GM08714 (cell line): Measurements from ENCODE around the gene WNT3.
"Not testable (repeated sequence)": the region's sequence is repeated elsewhere in the genome, so short reads cannot be mapped to it uniquely, and the experiment has no call there.

Experiments
- H3K4me3 ChIP-seq: fragments of 200-500 bp; sonication (Bioruptor generic); 2 replicates; pipeline ENCODE4 v1.5.1; 2014; ENCODE audit warnings: mild to moderate bottlenecking, low read length, inconsistent platforms
- ZNF274 ChIP-seq: IDR thresholded peaks from 2 replicates; pipeline ENCODE4 v1.6.1; 2012; ENCODE audit warnings: mild to moderate bottlenecking, low read depth, low read length

The WNT3 gene

DNA sequence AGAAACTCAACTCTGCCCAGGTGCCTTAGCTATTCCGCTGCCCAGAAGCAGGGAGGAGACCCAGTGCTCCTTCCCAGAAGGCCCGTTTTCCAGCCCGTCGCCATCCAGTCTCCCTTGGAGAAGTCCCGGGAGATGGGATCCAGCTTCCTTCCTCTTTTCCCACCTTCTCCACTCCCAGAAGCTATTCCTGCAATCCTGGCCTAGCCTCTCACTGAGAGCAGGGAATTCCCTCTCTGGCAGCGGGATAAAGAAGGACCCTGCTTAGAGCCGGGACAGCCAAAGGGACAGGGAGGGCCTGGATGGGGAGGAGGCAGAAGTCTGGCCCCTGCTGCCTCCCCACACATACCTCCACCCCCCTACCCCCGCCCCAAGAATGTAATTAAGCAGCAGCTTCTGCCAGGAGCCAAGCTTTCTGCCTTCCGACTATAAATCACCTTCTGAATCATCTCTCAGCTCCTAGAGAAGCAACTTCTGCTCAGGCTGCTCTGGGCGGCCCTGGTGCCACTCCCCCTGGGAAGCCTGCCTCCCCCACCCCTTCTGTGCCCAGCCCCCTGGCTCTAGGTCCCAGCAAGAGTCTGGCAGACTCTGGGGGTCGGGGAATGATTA, 6.4 kb downstream of the WNT3 start:
- no peak overlapping the region for H3K4me3 ChIP-seq
- no peak for TF ChIP-seq ZNF274

DNA sequence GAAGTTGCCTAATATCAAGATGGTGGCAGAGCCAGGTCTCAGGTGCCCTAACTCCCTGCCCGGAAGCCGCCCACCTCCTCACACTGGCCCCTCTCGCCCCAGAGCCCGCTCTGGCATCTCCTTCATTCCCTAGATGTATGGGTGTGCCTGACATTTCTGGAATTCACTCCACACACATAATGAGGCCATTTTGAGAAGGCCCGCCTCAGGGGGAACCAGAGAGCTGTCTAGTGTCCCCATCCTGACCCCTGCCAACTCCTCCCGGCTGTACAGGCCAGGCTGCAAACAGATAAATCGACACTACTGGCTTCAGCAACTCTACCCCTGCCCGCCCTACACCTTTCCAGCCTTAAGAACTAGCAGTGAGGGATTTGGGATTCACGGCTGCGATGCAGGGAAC, 7.7 kb downstream of the WNT3 start:
- TF ChIP-seq ZNF274: no peak
- H3K4me3 ChIP-seq: no peak overlapping the region

DNA sequence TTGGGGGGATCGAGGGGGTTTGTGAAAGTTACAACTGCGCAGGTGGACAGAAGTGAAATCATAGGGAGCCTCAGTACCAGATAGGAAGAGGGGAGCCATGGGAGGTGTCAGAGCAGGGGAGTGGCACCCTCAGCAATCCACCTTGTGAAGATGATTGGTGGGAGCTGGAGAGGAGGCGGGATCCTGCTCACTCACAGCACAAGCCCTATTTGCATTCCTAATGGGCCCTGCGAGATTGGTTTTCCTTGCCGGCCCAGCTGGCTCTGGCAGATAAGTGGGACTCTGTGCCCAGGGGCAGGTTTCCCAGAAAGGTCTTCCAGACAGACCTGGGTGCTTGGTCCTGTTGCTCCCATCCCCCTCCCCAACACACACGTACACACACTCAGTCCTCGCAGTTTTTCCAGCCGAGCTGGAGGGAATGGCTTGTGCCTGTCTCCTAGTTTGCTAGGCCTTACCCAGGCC, 9.4 kb downstream of the WNT3 start:
- no peak for TF ChIP-seq ZNF274
- H3K4me3 ChIP-seq: no peak overlapping the region

DNA sequence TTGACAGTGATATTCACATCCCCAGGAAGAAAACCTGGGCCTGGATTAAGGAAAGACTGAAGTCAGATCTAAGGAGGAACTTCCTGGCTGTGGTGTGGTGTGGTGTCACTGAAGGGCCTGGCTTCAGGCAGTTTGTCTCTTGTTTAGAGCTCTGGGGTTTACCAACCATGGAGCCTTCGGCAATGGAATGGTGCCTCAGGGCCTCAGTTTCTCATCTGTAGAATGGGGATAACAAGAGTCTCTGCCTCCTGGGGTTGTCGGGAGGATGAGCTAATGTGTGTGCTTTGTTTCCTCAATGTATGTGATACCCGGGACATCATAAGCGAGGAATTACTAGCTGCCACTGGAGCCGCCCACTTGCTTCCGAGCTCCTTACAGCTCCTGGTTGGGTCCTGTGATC, 12.7 kb downstream of the WNT3 start:
- H3K4me3 ChIP-seq: no peak overlapping the region
- no peak for TF ChIP-seq ZNF274

DNA sequence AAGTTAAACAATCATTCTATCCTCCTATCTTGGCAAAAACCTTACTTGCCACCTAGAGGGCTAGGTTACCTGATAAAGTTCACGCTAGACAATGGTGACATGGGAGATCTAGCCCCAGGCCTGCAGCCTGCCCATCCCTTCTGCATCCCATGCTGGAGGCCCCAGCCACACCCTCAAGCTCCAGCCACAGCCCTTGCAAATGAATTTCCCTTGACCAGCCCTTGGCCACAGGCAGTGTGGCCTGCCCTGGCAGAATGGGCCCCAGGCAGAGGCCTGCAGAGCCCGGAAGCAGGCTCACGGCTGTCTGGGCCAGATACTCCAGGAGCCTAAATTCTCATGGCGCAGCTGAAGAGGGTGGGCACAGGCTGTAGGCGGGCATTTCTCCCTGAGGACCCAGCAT, 14.9 kb downstream of the WNT3 start:
- no peak for TF ChIP-seq ZNF274
- H3K4me3 ChIP-seq: no peak overlapping the region

DNA sequence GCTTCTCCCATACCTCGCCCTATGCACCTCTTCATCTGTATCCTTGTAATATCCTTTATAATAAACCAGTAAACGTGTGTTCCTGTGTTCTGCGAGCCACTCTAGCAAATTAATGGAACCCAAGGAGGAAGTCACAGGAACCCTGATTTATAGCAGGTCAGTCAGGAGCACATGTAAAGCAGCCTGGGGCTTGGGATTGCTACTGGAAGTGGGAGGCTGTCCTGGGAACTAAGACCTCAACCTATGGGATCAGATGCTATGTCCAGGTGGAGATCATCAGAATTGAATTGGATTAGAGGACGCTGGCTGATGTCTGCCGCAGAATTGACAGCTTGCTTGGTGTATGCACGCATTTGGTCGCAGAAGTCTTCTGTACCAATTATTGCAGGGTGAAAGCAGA, 15.7 kb downstream of the WNT3 start:
- H3K4me3 ChIP-seq: no peak overlapping the region
- TF ChIP-seq ZNF274: no peak

DNA sequence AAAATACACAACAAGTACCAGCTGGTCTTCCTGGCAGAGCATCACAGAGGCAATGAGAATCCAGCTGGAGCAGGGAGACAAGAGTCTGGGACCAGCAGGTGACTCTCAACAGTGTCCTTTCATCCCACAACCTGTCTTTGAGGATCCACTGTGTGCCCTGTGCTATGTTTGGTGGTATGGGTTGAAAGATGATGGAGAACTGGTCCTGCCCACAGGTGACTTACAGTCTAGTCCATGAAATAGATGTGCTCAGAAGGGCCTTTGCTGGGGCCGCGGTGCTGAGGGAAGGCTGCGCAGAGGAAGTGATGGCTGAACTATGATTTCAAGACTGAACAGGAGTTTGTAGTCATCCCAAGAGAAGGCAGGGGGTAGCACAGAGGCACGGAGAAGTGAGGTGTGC, 17.9 kb downstream of the WNT3 start:
- TF ChIP-seq ZNF274: no peak
- H3K4me3 ChIP-seq: no peak overlapping the region

DNA sequence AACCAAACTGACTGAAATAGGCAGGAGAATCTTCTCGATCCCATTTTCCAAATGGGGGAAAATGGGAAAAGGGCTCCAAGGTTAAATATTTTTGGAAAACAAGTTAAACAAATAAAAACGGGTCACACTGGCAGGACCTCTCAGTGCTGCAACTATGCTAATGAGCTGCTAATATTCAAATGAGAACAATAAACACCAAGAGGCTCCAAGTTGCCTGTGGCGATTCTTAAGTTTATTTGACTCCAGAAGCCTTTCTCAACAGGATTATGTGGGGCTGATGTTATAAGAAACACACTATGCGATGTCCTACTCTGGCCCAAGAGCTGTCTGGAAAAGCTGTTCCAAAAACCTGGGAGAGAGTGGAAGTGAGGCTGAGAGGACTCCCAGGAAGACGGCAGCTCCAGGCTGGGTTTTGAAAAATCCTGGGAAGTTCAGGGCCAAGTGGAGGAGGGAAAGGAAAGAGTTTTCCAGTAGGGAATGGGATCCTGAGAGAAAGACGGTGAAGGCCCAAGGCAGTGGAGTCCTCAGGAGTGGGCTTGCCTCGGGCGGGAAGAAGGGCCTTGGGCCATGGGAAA, 21.4 kb downstream of the WNT3 start:
- no peak for TF ChIP-seq ZNF274

DNA sequence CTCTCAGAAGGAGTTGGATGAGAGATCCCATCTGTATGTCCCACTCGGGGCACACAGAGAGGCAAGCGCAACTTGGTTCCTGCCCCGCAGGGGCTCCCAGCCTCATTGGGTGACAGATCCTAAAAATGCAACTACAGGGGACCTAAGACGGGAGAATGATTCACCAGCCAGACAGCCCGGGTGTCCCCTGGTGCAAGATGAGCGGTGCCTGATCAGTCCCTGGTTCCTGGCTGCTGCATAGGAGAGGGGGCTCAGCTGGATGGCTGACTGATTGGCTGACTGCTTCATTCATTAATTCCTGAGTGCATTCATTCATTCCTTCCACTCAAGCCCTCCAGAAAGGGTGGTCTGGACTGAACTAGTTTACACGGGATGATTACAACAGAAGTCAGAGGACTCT, 22.0 kb downstream of the WNT3 start:
- TF ChIP-seq ZNF274: no peak
- no peak overlapping the region for H3K4me3 ChIP-seq

More for the DNA sequence above, 21.4 kb downstream of the WNT3 start:
- no peak overlapping the region for H3K4me3 ChIP-seq

DNA sequence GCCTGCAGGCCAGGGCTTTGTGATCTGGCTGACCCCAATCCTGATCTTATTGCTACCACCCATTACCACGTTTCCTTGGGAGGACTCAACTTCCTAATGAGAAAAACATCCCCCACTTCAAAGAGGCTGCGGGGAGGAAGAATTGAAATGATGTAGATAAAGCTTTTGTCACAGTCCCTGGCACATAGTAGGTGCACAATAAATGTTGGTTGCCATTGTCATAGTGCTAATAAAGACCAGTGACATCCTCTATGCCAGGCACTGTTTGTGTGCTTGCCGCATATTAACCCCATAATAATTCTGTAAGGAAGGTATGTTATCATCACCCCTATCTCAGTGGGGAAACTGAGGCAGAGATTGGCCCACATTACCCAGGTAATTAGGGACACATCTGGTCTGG, 22.4 kb downstream of the WNT3 start:
- TF ChIP-seq ZNF274: no peak
- H3K4me3 ChIP-seq: no peak overlapping the region

DNA sequence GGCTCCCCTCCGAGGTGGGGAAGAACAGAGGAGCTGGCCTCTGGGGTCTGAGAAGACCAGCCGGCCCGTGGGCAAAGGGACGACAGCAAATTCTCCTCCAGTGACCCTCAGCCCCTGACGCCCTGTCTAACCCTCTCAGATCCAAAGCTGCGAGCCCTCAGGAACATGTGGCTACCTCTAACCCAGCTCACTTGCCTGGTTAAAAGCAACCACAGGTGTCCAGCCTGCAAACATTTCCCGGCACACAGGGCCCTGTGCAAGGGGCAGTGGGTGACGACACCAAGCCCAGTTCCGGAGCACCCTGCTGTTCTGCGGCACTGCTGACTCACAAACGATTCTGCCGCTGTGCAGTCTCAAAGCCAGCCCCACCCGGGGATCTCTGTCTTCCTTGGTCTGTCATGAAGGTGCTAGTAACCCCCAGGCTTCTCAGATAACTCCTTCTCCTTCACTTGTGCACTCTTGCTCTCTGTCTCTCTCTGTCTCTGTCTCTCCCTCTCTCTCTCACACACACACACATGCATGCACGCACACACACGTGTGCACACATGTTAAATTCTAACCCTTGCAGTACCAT, 23.0 kb downstream of the WNT3 start:
- H3K4me3 ChIP-seq: no peak overlapping the region
- no peak for TF ChIP-seq ZNF274

DNA sequence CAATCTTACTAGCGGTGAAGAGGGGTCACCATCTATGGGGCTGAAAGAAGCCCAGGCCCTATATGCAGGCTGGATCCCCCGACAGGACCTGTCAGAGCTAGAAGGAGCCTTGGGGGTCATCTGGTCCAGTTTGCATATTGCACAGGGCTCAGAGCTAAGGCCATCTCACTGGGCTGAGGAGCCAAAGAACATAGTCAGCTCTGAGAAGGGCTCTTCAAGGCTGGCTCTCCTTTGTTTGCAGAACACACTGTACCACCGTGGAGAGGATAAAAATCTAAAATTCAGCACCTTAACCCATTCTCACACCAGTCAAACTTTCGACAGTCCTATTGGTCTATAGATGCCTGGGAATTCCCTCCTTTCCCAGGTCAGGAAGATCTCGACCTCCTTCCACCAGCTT, 24.2 kb downstream of the WNT3 start:
- no peak for TF ChIP-seq ZNF274
- no peak overlapping the region for H3K4me3 ChIP-seq

DNA sequence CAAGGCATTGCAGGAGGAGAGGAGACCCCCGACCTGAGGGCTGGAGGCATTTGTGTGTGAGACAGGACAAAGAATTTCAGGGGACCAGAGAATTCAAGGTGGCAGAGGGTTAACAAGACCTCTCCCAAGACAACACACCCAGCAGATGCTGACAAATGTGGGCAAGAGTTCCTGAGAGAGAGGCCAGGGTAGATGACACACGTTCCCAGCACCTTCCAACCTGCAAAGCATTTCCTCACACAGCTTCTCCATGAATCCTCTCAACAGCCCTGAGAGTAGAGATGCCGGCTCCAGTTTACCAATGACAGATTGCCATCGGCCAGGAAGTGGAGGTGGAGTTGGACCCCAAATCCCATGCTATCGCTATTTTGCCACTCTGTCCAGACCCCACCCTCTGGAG, 25.0 kb downstream of the WNT3 start:
- TF ChIP-seq ZNF274: no peak
- H3K4me3 ChIP-seq: no peak overlapping the region

DNA sequence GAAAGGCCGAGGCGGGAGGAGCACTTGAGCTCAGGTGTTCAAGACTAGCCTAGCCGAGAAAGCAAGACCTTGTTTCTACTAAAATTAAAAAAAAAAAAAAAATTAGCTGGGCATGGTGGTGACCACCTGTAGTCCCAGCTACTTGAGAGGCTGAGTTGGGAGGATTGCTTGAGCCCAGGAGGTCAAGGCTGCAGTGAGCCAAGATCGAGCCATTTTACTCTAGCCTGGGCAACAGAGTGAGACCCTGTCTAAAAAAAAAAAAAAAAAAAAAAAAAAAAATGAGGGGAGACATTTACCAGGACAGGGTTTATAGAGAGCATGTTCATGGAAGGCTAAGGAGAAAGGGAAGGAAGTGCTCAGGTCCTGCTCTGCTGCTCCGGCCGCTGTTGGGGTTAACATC, 25.5 kb downstream of the WNT3 start:
- H3K4me3 ChIP-seq: not testable (repeated sequence)

DNA sequence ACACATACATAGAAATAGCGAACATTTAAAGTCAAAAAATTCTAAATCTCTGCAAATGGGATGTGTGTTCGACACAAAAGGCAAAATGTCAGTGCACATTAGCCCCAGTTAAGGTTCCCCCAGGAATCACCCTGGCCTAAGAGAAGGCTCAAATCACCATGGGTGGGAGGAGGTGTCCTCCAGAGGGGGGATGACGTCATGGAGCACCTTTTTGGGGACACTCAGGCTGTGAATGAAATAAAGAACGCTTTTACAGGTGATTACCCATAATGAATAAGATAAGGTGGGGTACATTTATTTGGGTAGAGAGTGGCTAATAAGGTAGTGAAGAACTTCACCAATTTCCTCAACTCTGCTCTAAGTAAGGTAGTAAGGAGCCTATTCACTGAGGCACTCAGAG, 26.4 kb downstream of the WNT3 start:
- H3K4me3 ChIP-seq: no peak overlapping the region
- no peak for TF ChIP-seq ZNF274

DNA sequence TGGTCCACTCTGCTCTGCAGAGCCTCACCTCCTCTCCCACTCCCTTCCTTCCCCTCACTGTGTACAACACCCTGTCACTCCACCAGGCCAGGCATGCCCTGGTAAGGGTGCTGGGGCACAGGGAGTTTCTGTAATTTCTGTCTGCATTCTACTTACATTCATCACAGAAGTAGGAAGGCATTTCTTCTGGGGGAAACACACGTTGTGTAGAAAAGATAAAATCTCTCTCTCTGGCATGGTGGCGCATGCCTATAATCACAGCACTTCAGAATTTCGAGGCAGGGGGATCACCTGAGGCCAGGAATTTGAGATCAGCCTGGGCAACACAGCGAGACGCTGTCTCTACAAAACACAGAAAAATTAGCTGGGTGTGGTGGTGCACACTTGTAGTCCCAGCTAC, 27.0 kb downstream of the WNT3 start:
- no peak for TF ChIP-seq ZNF274
- H3K4me3 ChIP-seq: no peak overlapping the region

DNA sequence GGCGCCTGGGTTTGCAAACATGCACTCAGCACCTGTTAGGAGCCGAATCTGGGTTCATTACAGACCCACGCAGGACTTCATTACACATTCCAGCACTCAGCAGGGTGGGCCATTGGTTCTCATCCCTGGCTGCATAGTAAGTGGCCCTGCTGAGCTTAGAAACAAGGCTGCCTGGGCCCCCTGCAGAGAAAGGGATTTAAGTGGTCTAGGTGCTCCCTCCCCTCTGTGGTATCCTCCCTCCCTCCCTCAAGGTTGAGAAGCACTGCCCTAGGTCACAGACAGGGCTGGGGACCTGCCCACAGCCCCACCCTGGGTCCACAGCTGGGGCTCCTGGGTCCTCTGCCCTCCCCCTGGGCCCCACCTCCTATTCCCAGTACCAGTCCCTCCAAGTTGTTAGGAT, 28.3 kb downstream of the WNT3 start:
- TF ChIP-seq ZNF274: no peak
- H3K4me3 ChIP-seq: no peak overlapping the region
